NK-92 (cell line): ENCODE measurements around the gene PLG.
"Not testable (repeated sequence)": the region's sequence is repeated elsewhere in the genome, so short reads cannot be mapped to it uniquely, and the experiment has no call there.

Source experiments
- DNase-seq: peaks from one replicate; lab custom pipeline; 2025; ENCODE audit not compliant: unreplicated experiment; lab: John Stamatoyannopoulos, UW

PLG gene

GRCh38 chr6:160701918-160702680, at the start of gene PLG:
Gene PLG (plus strand): TSS chr6:160702244. CDS start chr6:160702305, 61 bp downstream.
- not testable (repeated sequence) for DNase-seq

DNA sequence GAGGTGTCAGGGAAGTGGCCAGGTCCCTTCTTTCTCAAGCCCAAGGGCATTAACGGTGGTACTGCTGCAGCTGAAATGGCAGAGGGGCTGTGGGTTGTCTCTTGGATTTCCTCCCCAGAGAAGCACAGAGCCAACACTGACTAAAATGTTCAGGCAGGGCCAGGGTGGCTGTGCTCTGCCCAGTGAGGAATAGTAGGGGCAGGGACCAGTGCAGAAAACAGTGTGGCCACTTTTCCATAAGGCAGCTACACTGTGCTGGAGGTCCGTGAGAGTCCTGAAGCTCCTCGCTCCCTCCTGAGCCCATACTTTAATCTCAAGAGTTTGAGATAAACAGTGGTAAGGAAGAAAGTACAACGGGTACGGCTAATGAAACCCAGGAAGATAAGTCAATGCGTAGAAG, 42.5 kb upstream of the PLG start:
- no peak for DNase-seq

DNA sequence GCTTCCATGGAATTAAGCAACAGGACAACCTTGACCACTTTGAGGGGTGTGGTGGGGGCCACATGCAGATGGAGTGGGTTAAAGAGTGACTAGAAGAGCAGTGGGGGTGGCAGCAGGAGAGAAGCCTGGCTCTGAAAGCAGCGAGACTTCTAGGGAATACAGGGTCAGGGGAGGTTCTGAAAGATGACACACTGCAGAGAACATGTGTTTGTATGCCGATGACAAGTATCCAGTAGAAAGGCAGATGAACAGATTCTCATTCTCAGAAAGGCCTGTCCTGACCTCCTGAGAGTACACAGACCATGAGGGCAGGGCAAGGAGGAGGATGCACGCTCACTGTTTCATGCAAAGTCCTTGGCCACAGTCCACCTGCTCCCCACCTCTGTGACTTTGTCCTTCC, 40.8 kb upstream of the PLG start:
- no peak for DNase-seq

- no peak for DNase-seq
Observed at GRCh38 chr6:160662429-160662828, 39.6 kb upstream of the PLG start.

- no peak for DNase-seq
Observed at GRCh38 chr6:160662842-160663241, 39.2 kb upstream of the PLG start.

- DNase-seq: not testable (repeated sequence)
Observed at GRCh38 chr6:160664198-160664597, 37.8 kb upstream of the PLG start, which contains the start of gene LPA. Gene LPA (minus strand): TSS chr6:160664275. CDS start chr6:160664214, 61 bp downstream.

DNA sequence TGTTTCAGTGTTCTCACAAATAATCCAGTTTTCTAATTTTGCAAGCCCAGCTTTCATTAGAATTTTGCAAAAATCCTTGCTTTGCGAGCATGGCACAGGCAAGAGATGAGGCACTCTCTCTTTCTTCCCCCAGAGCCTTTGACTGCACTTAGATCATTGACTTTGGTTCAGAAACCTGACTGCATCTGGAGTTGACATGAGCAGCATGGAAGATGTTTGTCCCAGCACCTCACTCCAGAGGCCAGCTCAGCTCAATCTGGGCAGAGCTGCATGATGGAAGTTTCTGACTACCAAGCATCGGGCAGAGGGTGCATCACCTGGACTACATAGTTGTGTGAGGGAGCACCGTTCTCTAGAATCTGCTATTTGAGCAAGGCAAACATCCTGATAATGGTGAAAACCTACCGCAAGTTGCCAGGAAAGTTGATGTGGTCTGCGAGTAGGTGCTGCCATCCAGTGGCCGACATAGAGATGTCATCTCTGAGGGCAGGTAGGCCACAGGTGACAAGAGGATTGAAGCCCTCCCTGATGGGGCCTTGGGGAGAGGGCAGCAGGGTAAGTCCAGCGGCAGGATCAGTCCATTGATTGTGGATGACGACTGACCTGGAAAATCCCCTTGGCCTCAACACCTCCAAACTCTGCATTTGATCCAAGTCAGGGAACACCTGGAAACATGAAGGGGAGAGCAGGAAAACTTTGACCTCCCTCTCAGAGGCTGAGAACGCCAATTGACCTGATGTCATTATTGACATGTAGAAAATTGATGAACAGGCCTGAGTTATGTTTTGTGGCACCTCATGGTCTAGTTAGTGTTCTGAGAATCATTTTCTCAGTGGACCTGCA, 34.2 kb upstream of the PLG start:
- no peak for DNase-seq

GRCh38 chr6:160668589-160668988, 33.5 kb upstream of the PLG start:
- no peak for DNase-seq

- not testable (repeated sequence) for DNase-seq
Observed at GRCh38 chr6:160676418-160676817, 25.6 kb upstream of the PLG start.

- DNase-seq: no peak
Observed at GRCh38 chr6:160678230-160678629, 23.8 kb upstream of the PLG start.

DNA sequence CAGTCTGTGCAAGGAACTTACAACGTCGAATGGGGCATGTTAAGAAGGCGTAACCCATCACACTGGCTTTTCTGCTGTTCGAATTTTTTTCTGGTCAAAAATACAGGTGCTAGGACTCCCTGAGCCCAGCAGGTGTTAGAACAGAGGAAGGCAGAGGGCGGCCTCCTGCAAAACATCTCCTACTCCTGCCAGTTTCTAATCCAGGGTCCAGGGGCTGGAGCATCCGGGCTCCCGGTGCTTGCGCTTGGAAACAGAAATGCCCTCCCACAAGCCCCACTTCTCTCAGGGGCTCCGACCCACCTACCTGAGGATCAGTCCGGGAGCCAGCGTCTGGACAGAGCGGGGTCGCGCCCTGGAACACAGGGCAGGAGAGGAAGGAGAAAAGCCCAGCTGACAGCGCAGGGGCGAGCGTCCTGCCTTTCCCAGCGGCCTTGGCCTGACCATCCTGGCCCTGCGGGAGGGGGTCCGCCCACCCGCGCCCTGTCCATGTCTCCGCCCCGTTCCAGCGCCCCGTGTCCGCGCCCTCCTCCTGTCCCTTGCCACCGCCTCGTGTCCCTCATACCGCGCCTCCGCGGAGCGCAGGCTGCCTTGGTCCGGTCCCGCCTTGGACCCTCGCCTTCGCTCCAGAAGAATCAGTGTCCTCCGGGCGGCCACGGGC, 23.2 kb upstream of the PLG start:
- DNase-seq: no peak

GRCh38 chr6:160679402-160679769, 22.7 kb upstream of the PLG start:
- DNase-seq: no peak

GRCh38 chr6:160685101-160685761, 16.8 kb upstream of the PLG start:
- not testable (repeated sequence) for DNase-seq

- no peak for DNase-seq
Observed at GRCh38 chr6:160685762-160686450, 16.1 kb upstream of the PLG start.

- DNase-seq: no peak
Observed at GRCh38 chr6:160690458-160690857, 11.6 kb upstream of the PLG start.

- DNase-seq: no peak
Observed at GRCh38 chr6:160691617-160692016, 10.4 kb upstream of the PLG start.

DNA sequence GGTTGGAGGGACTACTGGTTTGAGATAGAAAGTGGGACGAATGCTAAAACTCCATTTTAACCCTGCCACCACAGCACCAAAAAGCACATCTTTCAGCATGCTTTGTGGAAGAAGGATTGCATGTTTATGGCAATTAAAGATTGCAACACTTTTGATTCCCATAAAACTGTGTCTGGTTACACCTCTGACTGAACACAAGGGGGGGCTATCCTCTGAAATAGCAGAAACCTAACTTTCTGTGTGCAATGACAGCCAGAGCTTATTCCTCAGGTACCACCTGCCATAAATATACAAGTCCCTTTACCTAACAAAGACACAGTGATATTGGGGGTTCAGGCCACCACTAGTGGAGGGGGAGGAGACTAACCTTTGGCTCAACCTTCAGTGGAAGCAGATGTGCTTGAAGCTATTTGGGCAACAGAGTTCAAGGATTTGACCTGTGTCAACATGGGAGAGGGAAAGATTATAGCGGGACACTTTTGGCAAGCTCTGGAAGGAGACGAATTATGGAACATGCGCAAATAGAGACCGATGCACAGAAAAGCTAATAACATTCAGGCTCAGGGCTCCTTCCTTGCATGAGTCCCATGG, 9.6 kb upstream of the PLG start:
- no peak for DNase-seq

DNA sequence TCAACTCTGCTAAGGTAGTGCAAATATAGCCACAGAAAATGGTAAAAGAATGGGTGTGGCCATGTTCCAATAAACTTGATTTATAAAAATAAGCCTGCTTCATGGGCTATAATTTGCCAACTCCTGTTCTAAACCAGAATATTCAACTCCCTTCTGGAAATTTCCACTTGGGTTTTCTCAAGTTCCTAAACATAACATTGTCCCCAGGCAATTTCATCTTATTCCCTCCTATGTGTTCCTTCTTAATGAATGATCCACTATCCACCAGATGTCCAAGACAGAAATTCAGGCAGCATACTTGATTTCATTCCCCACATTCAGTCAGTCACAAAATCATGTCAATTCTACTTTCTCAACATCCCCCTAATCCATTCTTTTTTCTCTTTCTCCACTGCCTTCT, 7.0 kb upstream of the PLG start:
- DNase-seq: not testable (repeated sequence)

DNA sequence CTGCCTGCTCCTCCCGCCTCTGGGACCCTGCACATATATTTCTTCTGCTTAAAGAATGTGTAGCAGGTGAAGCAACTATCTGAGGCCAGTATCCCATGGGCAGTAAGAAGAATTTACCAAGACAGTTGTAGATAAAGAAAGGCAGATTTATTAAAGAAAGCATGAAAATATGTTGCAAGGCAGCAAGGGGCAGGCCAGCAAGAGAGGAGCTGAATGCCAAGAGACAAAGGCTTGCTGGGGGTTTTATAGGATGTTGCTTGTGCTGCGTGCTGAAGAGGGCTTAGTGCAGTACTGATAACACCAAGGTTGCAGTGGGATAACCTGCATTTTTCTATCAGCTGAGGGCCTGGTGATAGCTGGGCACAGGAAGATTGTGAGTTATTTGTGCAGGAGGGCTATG, 6.4 kb upstream of the PLG start:
- DNase-seq: not testable (repeated sequence)

DNA sequence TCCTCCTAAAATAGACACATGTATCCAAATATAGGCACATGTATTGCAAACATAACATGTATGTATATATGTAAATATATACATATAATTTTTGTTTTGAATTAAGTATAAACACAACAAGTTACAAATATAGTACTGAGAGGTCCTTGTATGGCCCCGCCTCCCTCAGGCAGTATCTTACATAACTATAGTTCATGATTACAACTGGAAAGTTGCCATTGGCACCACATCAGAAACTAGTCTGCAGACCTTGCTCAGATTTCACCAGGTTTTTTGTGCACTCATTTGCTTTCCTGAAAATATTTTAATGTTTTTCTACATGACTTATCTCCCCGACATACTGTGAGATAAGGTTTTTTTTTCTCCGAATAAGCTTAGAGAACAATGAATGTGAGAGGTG, 5.2 kb upstream of the PLG start:
- not testable (repeated sequence) for DNase-seq
